Kidney epithelial cell (primary cell): ENCODE measurements around the gene MVP. TPM values are rescaled to one million over a fixed set of nuclear protein-coding genes. Genes with fewer than 3 reads are reported as not detected.
"Not testable (repeated sequence)": the region's sequence is repeated elsewhere in the genome, so short reads cannot be mapped to it uniquely, and the experiment has no call there.

ENCODE experiments used
- DNase-seq: peaks from one replicate; pipeline ENCODE4 v3.0.0-alpha.2; 2010; ENCODE audit warnings: low read depth
- H3K27me3 ChIP-seq: 2 replicates; pipeline ENCODE4 v1.6.0; 2011; ENCODE audit warnings: low read length; ENCODE audit not compliant: control insufficient read depth, insufficient read depth
- H3K36me3 ChIP-seq: 2 replicates; pipeline ENCODE4 v1.5.1; 2011; ENCODE audit warnings: low read length; ENCODE audit not compliant: control insufficient read depth, insufficient read depth
- H3K4me3 ChIP-seq: 2 replicates; pipeline ENCODE4 v1.5.1; 2011; ENCODE audit warnings: low read depth, mild to moderate bottlenecking, control low read depth, low read length
- total RNA-seq: library from RNA; depleted of rRNA; stranded (reverse); fragments of >200 nt; gene quantifications from 2 replicates; pipeline ENCODE4 v1.2.3, GENCODE V29; 2015
- TF ChIP-seq, protein P1 (sequence below): IDR thresholded peaks from 2 replicates; pipeline ENCODE4 v1.5.1; 2011; ENCODE audit warnings: mild to moderate bottlenecking, moderate library complexity, low read length, control low read depth, inconsistent platforms; ENCODE audit not compliant: insufficient read depth, poor library complexity, severe bottlenecking

Gene MVP
- total RNA-seq, 1 donor from 2014 or later = 194 TPM

DNA sequence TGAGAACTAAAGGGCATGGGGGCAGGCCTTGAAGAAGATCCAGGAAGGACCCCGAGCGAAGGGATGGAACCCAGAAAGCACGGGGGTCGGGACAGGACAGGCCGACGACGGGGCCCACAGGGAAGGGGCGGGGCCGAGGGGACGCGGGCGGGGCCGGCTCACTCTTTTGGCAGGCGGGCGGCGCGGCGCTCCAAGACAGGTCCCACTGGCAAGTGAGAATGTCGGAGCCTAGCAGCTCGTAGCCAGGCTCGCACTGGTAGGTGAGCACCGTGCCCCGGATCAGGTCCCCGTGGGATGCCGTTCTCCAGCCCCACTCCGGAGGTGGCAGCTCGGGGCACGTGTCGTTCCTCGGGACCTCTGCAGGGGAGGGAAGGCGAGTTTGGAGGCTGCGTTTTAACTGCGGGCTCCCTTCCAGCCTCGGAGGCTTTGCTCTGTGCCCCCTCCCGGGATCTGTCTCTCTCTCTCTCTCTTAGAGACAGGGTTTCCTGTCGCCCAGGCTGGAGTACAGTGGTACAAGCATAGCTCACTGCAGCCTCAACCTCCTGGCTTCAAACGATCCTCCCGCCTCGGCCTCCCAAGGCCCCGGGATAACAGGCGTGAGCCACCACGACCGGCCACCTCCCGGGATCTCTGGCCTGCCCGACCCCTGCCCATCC lies 56.5 kb downstream of the MVP start:
- H3K36me3 ChIP-seq = no peaks in the 10 kb centered on the region
- TF ChIP-seq, protein P1, sequence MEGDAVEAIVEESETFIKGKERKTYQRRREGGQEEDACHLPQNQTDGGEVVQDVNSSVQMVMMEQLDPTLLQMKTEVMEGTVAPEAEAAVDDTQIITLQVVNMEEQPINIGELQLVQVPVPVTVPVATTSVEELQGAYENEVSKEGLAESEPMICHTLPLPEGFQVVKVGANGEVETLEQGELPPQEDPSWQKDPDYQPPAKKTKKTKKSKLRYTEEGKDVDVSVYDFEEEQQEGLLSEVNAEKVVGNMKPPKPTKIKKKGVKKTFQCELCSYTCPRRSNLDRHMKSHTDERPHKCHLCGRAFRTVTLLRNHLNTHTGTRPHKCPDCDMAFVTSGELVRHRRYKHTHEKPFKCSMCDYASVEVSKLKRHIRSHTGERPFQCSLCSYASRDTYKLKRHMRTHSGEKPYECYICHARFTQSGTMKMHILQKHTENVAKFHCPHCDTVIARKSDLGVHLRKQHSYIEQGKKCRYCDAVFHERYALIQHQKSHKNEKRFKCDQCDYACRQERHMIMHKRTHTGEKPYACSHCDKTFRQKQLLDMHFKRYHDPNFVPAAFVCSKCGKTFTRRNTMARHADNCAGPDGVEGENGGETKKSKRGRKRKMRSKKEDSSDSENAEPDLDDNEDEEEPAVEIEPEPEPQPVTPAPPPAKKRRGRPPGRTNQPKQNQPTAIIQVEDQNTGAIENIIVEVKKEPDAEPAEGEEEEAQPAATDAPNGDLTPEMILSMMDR = no peak
- no peak for DNase-seq
- H3K27me3 ChIP-seq = peaks cover 26% of the 10 kb centered on the region
- H3K4me3 ChIP-seq = no peak overlapping the region

DNA sequence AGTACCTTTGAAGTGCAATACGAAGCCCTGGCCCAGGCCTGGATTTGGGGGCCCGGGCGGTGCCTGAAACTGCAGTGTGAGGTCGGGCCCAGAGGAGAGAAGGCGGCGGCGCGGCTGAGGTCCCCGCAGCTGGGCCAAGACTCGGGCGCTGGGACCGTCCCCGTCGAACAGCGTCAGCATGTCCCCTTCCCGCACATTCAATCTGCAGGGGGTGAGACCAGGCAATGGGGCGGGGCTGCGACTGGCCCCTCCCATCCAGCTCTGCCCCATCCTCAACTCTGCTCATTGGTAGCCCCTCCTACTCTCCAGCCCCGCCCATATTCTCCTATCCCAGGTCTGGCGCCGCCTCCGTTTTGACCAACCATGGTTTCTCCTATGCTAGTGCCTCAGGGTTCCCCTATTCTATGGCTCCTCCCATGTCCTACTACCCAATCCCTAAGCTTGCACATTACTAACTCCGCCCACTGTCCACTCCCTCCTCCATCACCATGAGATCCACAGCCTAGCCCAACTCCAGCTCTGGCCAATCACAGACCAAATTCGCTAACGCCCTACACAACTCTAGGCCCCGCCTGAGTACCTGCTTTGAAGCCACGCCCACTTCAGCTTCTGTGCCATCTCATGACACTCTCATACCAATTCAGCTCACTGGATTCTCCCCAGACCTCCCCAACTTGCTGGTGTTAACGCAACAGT lies 57.2 kb downstream of the MVP start:
- H3K36me3 ChIP-seq = no peaks in the 10 kb centered on the region
- DNase-seq = no peak
- H3K27me3 ChIP-seq = peaks cover 26% of the 10 kb centered on the region
- TF ChIP-seq, protein P1 = no peak
- H3K4me3 ChIP-seq = no peak overlapping the region

DNA sequence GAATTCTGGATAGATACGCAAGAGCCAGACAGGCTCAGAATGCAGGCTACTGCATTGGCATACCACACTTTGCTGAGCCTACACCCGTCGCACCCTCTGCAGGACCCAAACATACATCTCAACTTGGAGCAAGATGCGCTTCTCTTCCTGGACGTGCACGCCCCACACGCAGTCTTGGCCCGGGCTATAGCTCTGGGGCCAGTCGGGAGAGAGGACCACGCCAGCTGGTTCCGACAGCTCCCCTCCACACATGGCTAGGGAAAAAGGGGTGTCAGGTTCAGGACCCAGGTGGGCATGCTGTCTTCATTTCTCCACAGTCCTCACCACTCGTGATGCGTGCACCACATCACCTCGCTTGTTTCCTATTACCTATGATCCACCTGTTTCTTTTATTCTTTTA lies 57.9 kb downstream of the MVP start:
- no peak for DNase-seq
- H3K36me3 ChIP-seq = no peaks in the 10 kb centered on the region
- TF ChIP-seq, protein P1 = no peak

DNA sequence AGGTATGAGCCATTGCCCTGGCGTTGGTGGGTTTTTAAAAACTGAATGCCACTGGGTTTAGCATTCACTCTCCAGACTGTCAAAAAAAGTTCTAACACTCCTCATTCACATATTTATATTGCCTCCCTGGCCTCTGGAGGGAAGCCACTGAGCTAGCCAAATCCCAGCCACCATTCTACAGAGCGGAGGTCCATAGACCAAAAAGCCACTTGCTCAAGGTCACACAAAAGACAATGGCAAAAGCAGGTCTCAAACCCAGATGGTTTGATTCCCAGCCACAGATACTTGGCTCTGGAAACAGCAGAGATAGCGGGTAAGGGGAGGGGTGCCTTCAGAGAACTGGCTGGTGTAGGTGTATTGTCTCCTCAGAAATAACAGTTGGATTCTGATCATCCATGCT lies 60.8 kb downstream of the MVP start:
- H3K4me3 ChIP-seq = no peak overlapping the region
- TF ChIP-seq, protein P1 = no peak
- H3K27me3 ChIP-seq = peaks cover 21% of the 10 kb centered on the region
- no peak for DNase-seq
- H3K36me3 ChIP-seq = no peaks in the 10 kb centered on the region

More for the DNA sequence above, 57.9 kb downstream of the MVP start:
- Histone ChIP-seq H3K4me3 (no peak overlapping the region), H3K27me3 (peaks cover 26% of the 10 kb centered on the region)

DNA sequence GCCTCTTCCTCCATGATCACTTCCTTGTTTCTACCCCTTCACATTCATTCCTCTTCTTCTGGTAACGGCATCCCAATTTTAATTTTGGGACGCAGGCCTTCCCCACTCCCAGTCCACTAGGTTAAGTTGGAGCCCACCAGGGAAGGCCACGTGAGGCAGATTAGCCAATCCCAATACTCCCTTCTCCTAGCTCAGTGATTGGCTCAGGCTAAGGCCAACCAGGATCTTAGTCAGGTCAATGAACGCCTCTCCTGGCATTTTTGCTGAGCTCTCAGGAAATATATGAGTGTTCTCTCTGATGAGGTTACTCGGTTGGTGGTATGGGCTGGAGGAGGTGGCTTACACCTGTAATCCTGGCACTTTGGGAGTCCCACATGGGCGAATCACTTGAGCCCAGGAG lies 63.7 kb downstream of the MVP start:
- TF ChIP-seq, protein P1 = no peak
- no peak for DNase-seq
- no peaks in the 10 kb centered on the region for H3K36me3 ChIP-seq
- no peak overlapping the region for H3K4me3 ChIP-seq
- no peaks in the 10 kb centered on the region for H3K27me3 ChIP-seq

DNA sequence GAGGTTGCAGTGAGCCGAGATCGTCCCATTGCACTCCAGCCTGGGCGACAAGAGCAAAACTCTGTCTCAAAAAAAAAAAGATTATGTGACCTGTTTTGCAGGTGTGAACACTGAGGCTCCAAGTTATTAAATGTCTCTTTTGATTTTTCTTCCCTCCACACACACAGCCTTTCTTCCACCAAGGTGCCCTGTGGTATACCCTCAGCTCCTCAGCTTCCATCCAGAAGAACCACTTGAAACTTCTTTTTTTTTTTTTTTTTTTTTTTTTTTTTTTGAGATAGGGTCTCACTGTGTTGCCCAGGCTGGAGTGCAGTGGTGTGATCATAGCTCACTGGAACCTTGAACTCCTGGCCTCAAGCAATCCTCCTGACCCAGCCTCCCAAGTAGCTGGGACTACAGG lies 69.1 kb downstream of the MVP start:
- H3K36me3 ChIP-seq, H3K27me3 ChIP-seq, DNase-seq, H3K4me3 ChIP-seq: not testable (repeated sequence)
